ENCODE results near the gene ANKMY2.
"Not testable (repeated sequence)": the region's sequence is repeated elsewhere in the genome, so short reads cannot be mapped to it uniquely, and the experiment has no call there.

ANKMY2 gene

GRCh38 chr7:16616542-16616941 lies 29.0 kb downstream of the ANKMY2 start:
- no peak for DNase-seq

GRCh38 chr7:16616122-16616521 lies 29.4 kb downstream of the ANKMY2 start:
- DNase-seq: no peak

- no peak for DNase-seq
Measured at GRCh38 chr7:16615228-16615627, 30.3 kb downstream of the ANKMY2 start.

DNA sequence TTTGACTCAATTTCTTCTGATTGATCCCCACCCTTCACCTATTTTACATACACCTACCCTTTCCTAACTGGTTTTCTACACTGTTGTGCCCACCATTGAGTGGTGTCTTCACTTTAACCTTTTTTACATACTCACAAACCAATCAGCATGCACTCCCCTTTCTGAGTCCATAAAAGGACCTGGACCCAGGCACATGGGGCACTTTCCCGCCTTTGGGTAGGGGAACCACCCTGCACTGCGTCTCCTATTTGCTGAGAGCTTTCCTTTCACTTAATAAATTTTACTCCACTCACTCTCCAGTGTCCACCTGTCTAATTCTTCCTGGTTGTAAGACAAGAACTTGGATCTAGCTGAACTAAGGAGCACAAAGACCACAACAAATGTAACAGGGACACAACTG lies 33.8 kb downstream of the ANKMY2 start:
- no peak for DNase-seq

GRCh38 chr7:16609842-16610450 lies 35.6 kb downstream of the ANKMY2 start:
- no peak for DNase-seq

- DNase-seq: no peak
Measured at GRCh38 chr7:16606704-16607103, 38.9 kb downstream of the ANKMY2 start.

DNA sequence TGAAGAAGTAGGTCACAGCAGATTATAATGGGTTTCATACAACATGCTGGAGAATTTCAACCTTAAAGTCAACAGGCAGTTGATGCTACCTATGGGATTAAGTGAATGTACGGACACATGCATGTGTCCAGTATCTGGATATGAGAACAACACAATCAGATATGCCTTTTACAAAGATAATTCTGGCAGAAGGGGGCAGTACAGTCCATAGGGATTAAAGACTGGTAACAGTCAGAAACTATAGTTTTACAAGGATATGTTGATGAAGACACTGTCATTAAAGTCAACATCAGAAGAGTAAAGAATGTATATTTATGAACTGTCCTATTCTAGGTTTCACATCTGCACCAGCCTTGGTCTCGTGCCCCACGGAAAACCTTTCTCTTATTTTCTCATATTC lies 41.5 kb downstream of the ANKMY2 start:
- DNase-seq: no peak

DNA sequence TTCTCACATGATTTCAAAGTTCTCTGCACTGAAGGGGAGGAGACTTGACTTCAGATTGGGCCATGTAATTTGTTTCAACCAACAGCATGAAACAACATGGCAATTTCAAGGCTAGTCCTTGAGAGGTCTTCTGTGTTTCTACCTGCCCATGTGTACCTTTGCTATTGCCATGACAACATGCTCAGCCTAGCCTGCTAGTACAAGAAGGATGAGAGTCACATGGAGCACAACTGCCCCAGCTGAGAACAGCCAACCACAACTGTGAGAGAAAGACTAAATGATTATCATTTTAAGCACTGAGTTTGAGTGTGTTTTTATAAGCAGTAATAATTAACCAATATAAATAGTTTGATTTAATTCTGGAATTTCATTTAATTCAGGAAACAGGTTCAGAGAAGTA lies 41.9 kb downstream of the ANKMY2 start:
- no peak for DNase-seq

DNA sequence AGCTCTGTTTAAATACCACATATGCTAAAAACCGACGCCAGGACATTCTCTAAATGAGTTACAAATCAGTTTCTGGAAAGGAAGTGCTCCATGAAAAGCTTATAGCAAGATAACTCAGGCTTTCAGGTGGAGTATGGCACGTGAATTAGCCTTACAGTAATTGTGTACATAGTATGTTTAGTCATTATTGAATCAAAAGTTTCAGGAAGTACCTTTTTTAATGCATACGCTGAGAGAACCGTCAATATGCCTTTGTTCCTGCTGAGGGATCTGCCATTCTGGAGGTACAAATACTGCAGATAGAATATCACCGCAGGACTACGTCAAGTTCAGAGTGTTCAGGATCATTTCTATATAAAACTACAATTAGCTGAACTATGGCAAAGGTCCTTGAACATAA lies 45.7 kb downstream of the ANKMY2 start:
- DNase-seq: no peak

DNA sequence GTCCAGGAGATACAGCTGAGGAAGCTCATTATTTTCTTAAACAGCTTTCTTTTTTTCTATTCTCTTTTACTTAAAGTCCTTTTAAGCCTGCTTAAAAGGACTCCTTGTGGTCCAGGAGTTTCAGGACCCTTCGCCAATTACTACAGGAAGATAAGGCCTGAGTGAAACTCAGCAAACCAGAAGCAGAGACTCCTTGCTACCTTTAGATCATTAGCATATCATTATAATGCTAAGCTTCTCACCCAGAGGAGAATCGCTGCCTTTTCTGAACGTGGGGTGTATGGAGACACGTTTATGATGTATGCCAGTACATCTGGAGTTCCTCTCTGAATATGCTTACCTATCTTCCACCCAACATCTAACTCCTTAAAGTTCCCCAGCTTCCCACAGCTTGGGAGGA lies 47.5 kb downstream of the ANKMY2 start:
- no peak for DNase-seq

DNA sequence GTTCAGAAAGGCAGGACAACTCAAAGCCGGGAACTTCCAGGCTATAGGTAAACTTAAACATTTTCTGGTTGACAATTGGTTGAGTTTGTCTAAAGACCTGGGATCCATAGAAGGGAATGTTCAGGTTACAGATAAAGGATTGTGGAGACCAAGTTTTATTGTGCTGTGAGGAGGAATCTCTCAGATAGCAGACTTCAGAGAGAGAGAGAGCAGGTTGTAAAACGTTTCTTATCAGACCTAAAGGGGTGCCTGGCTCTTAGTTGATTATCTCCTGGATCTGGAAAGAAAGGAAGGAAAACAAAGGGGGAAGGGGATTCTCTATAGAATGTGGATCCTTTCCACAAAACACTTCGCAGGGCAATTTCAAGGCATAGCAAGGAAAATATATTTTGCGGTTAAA lies 50.0 kb downstream of the ANKMY2 start:
- not testable (repeated sequence) for DNase-seq

DNA sequence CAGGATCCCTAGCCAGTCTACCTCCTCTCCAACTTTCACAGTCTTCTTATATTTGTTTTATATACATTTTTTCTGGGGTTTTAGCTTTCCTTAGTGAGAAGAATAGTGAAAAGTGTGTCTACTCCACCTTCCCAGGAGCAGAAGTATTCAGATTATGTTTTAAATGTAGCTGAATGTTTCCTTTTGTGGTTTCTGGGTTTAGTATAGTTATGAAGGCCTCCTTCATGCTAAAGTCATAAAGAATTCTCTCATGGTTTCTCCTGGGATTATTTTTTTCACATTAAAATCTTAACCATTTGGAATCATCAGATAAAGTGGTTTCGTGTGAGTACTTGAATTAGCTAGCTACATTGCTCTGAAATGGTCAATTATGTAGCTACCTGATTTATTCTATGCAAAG lies 50.9 kb downstream of the ANKMY2 start:
- DNase-seq: no peak

GRCh38 chr7:16594061-16594460 lies 51.5 kb downstream of the ANKMY2 start:
- no peak for DNase-seq

- DNase-seq: no peak
Measured at GRCh38 chr7:16592395-16592794, 53.2 kb downstream of the ANKMY2 start.

GRCh38 chr7:16590424-16590823 lies 55.1 kb downstream of the ANKMY2 start:
- DNase-seq: peak; percentile 9

- DNase-seq: no peak
Measured at GRCh38 chr7:16589881-16590280, 55.7 kb downstream of the ANKMY2 start.

DNA sequence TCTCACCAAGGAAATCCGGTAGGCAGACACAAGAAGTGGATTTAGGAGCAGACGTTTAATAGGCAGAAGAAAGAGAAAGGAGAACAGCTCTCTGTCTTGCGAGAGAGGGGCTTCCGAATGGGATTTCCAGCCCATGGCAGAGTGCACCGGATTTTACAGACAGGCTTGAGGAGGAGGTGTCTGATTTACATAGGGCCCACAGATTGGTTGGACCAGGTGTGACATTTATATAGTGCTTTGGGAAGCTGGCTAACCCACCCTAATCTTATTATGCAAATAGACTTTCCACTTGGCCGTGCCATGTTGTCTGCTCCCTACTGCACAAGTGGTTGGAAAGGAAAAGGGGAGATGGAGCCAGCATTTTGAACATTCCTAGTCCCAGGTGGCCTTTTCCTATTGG lies 57.8 kb downstream of the ANKMY2 start:
- peak; percentile 18 for DNase-seq

- no peak for DNase-seq
Measured at GRCh38 chr7:16587129-16587528, 58.4 kb downstream of the ANKMY2 start.

DNA sequence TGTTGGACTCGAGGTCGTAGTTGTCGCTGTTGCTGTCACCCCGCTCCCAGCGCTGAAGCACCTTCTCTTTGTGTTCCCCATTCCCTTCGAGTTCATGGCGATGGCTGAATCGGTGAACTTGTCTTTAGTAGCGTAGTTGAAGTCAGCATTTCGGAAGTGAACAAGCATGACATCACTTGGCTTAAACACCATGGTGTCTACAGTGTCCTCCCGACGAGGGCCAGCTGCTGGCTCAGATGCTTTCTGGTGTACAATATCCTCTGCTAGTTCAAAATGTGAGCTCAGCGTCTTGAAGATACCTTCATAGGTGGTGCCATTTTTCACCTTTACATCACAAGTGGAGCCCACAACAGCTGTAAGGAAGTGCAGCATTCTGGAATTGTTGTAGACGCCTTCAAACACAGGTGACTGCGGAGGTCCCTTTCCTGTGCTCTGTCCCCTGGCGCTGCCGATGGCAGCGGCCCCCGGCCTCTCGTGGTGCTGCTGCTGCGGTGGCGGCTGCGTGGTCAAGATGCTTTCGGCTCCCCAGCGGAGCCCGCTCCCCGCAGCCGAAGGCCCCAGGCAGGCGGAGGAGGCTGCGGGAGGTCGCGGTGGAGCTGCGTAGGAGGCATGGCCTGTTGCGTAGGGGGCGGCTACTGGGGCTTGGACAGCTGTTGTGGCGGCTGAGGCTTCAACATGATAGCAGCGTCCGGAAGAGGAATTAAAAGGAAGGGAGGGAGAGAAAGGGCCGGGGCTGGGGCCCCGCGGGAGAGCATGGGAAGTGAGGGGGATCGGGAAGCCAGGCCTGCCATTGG lies 59.3 kb downstream of the ANKMY2 start:
- no peak for DNase-seq

DNA sequence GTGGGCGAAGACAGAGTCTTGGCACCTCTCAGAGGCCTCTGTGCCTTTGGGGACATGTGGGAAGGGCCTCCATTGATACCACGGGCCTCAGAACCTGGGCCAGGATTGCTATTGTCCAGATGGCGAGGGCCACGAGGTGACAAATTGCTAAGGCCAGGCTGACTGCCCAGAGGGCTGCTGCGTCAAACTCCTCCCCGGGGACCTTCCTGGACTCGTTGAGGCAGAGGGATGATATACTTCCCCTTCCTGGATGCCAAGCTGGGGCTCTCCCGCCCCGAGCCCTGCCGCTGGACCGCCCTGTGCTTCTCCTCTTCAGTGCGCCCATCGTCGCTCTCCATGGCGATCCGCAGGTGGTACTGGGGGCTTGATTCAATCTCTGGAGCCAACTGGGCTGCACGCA lies 60.0 kb downstream of the ANKMY2 start:
- DNase-seq: no peak

DNA sequence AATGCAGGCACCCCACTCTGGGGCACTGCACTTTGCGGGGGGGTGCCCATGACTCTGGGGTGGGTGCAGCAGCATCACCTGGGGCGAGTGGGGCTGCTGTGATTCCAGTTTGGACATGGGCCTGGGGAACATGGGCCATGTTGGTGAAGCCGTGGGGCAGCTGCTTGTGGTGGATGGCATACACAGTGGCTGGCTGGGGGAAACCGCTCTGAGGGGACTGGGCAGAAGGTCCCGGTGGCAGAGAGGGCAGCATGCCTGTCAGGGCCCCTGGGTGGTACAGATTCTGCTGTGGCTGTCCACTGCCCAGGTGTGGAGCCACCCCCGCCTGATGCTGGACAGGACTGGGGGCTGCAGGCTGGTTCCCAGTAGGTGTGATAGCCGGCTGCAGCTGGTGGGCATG lies 61.7 kb downstream of the ANKMY2 start:
- no peak for DNase-seq

DNA sequence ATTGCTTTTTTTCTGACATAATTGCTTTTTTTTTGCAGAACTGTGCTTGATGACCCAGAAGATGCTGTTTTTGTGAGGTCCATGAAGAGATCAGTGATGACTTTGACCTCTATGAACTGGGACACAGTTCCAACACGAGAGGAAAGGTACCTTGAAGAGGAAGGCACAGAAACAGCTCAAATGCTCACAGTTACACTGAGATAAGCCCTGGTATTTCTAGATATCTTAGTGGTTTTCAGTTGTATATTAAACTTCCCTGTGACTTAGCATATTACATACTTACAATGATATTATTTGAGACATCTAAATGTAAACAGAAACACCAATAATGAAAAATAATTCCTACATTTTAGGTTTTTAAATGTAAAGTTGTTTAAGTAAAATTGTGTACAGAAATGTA lies 64.3 kb downstream of the ANKMY2 start:
- no peak for DNase-seq

GRCh38 chr7:16579216-16579615 lies 66.3 kb downstream of the ANKMY2 start:
- peak; percentile 8 for DNase-seq

GRCh38 chr7:16571941-16572340 lies 73.6 kb downstream of the ANKMY2 start:
- DNase-seq: no peak

- peak; percentile 73 for DNase-seq
Measured at GRCh38 chr7:16564909-16565426, 80.6 kb downstream of the ANKMY2 start.

All from NCI-H510A treated with DMSO at 0.1 percent for 48 hours (cell line).